Adrenal gland (tissue), 12 donors: ENCODE results near the gene MTR. TPM values are rescaled to one million over a fixed set of nuclear protein-coding genes. Genes with fewer than 3 reads are reported as not detected.

Source experiments
- DNase-seq, 7 donors: peaks; one replicate each; pipeline ENCODE4 v3.0.0-alpha.2; 2019 to 2020
- H3K27ac ChIP-seq, 5 donors: fragments of 200-600 bp; sonication (generic) in 4 of 5; 1 replicate in 3 of 5; 2 replicates in 2 of 5; pipeline versions ENCODE4 v1.5.1 to v1.8.0; 2016 to 2020; ENCODE audit warnings: mild to moderate bottlenecking in 1 of 5
- H3K27me3 ChIP-seq: fragments of 200-600 bp; 2 replicates; pipeline ENCODE4 v1.8.0; 2021
- H3K36me3 ChIP-seq, 2 donors: fragments of 200-600 bp; replicated peaks in 1 of 2; 1 replicate in 1 of 2; 2 replicates in 1 of 2; pipeline versions ENCODE4 v1.5.1 to v1.8.0; 2018 to 2022
- H3K4me1 ChIP-seq, 2 donors: fragments of 200-600 bp; replicated peaks in 1 of 2; 1 replicate in 1 of 2; 2 replicates in 1 of 2; pipeline versions ENCODE4 v1.5.1 to v1.8.0; 2018 to 2021
- H3K4me3 ChIP-seq, 4 donors: fragments of 200-600 bp; sonication (generic) in 3 of 4; one replicate each; pipeline ENCODE4 v1.5.1; 2016 to 2018
- H3K9me3 ChIP-seq, 3 donors: fragments of 200-600 bp; sonication (generic) in 1 of 3; replicated peaks in 1 of 3; 1 replicate in 2 of 3; 2 replicates in 1 of 3; pipeline versions ENCODE4 v1.5.1 to v1.8.0; 2016 to 2021
- CTCF ChIP-seq, 6 experiments: fragments of 450-650 bp in 4 of 6; fragments of 200-600 bp in 2 of 6; sonication (generic) in 1 of 6; IDR thresholded peaks; 1 replicate in 5 of 6; 2 replicates in 1 of 6; pipeline versions ENCODE4 v1.5.1 to v1.8.0; 2016 to 2021; ENCODE audit warnings: antibody characterized with exemption in 6 of 6, mild to moderate bottlenecking in 2 of 6, moderate library complexity in 1 of 6
- POLR2A ChIP-seq, 2 donors: fragments of 450-650 bp; IDR thresholded peaks; one replicate each; pipeline ENCODE4 v1.6.1; 2017; ENCODE audit warnings: antibody characterized with exemption in 2 of 2, mild to moderate bottlenecking in 2 of 2, moderate library complexity in 1 of 2
- WGBS, 4 donors: extraction: QIAGEN DNeasy Blood & Tissue Kit in 2 of 4; methylation state at CpG; one replicate each; pipeline versions ENCODE4 v1.1.5 to v1.1.7; 2013 to 2017; 5-methylcytosine and 5-hydroxymethylcytosine counted together
- intact Hi-C, 2 donors: fragments of 100-400 bp; cut with DNase I; formaldehyde crosslinking; loops; one replicate each; pipeline versions ENCODE4 v1.14.1 to v1.15.0; 2022 to 2023
- polyA plus RNA-seq, 3 donors: library from polyadenylated mRNA; stranded (reverse); fragments of 200-250 nt in 2 of 3; fragments of 350-450 nt in 1 of 3; fragmentation: Illumina TruSeq in 1 of 3; extraction: RNeasy Lipid Tissue Mini Kit (QIAGEN cat#74804) in 1 of 3; gene quantifications; one replicate each; pipeline ENCODE4 v1.2.3, GENCODE V29; 2013 to 2014
- total RNA-seq, 9 donors: library from RNA; depleted of rRNA in 4 of 9; stranded (reverse); fragments of >200 nt in 4 of 9; fragments of 120-200 nt in 1 of 9; fragmentation: NEBNext Ultra II Directional in 1 of 9; extraction: Animal tissue kit (Norgen Biotek cat#: 25700) in 1 of 9; gene quantifications; one replicate each; pipeline versions ENCODE4 v1.1.0 to v1.2.4, GENCODE V29; 2013 to 2023
- donor health status: healthy with polysubstance abuse.
- donor health status: Bipolar disorder and iron deficiency.
- donor health status: DM: yes; HTN: yes; CAD: no.
- donor health status: DM: no; HTN: no; CAD: no.
- donor health status: DM: no; HTN: no; CAD: no.
- donor health status: DM: yes; HTN: yes; CAD: no.

The MTR gene
- total and polyA plus RNA-seq, 12 donors: 7.8 to 44.3 (median 25.1) TPM

- no peak for DNase-seq
- H3K27me3 ChIP-seq: no peaks in the 10 kb centered on the region
- TF ChIP-seq POLR2A (IDR thresholded peaks at IDR 0.05) (no peak), CTCF (IDR thresholded peaks at IDR 0.05) (no peak)
- WGBS, 4 donors: 93 to 96% (median 95%) methylated on average over 3 of the region's 3 CpGs
- no peaks in the 10 kb centered on the region for H3K36me3 ChIP-seq
- intact Hi-C loops: no loop called here
- H3K4me3 ChIP-seq: no peak overlapping the region
- H3K4me1 ChIP-seq: no peaks in the 10 kb centered on the region
- H3K27ac ChIP-seq: no peak overlapping the region
- no peaks in the 10 kb centered on the region for H3K9me3 ChIP-seq
These were observed 149.9 kb downstream of the MTR start for GRCh38 chr1:236945002-236945401.

- H3K27ac ChIP-seq: no peak overlapping the region
- H3K9me3 ChIP-seq: no peaks in the 10 kb centered on the region
- no peaks in the 10 kb centered on the region for H3K36me3 ChIP-seq
- H3K4me1 ChIP-seq: no peaks in the 10 kb centered on the region
- intact Hi-C loops: no loop called here
- no peak overlapping the region for H3K4me3 ChIP-seq
- no peaks in the 10 kb centered on the region for H3K27me3 ChIP-seq
- 56 to 68% (median 67%) methylated on average over 8 of the region's 8 CpGs for WGBS, 4 donors
- DNase-seq: no peak
- TF ChIP-seq POLR2A (IDR thresholded peaks at IDR 0.05) (no peak), CTCF (IDR thresholded peaks at IDR 0.05) (no peak)
These were observed 152.7 kb downstream of the MTR start for GRCh38 chr1:236947794-236948193.

- H3K4me3 ChIP-seq: no peak overlapping the region
- H3K27me3 ChIP-seq: no peaks in the 10 kb centered on the region
- no peaks in the 10 kb centered on the region for H3K9me3 ChIP-seq
- TF ChIP-seq CTCF (IDR thresholded peaks at IDR 0.05) (no peak), POLR2A (IDR thresholded peaks at IDR 0.05) (no peak)
- WGBS, 4 donors: 79 to 87% (median 83%) methylated on average over 4 of the region's 4 CpGs
- no peaks in the 10 kb centered on the region for H3K36me3 ChIP-seq
- DNase-seq: no peak
- no peak overlapping the region for H3K27ac ChIP-seq
- intact Hi-C loops: no loop called here
- H3K4me1 ChIP-seq: no peaks in the 10 kb centered on the region
These were observed 153.3 kb downstream of the MTR start for GRCh38 chr1:236948381-236948780.

GRCh38 chr1:236948996-236949395, 153.9 kb downstream of the MTR start:
- Histone ChIP-seq H3K36me3 (no peaks in the 10 kb centered on the region), H3K27me3 (no peaks in the 10 kb centered on the region), H3K4me1 (no peaks in the 10 kb centered on the region), H3K27ac (no peak overlapping the region), H3K4me3 (no peak overlapping the region), H3K9me3 (no peaks in the 10 kb centered on the region)
- TF ChIP-seq POLR2A (IDR thresholded peaks at IDR 0.05) (no peak), CTCF (IDR thresholded peaks at IDR 0.05) (no peak)
- intact Hi-C loops: no loop called here
- 62 to 83% (median 69%) methylated on average over 6 of the region's 6 CpGs for WGBS, 4 donors
- no peak for DNase-seq
